GM18526 (cell line): Measurements from ENCODE around the gene FNDC5.

Experiments
- POLR2A ChIP-seq: IDR thresholded peaks from 3 replicates; pipeline ENCODE4 v1.6.1; 2011; ENCODE audit not compliant: insufficient read length; ENCODE audit errors: extremely low read depth

FNDC5 gene

GRCh38 chr1:32870615-32871363 is at the start of gene FNDC5:
Gene FNDC5, minus strand, starts transcription at chr1:32870912.
- TF ChIP-seq POLR2A: no peak

- TF ChIP-seq POLR2A: no peak
Measured at GRCh38 chr1:32919811-32920733, 49.4 kb upstream of the FNDC5 start.

GRCh38 chr1:32918179-32918578 is 47.5 kb upstream of the FNDC5 start:
- no peak for TF ChIP-seq POLR2A

GRCh38 chr1:32917521-32917920 is 46.8 kb upstream of the FNDC5 start:
- no peak for TF ChIP-seq POLR2A

GRCh38 chr1:32915766-32916706 is 45.3 kb upstream of the FNDC5 start:
- no peak for TF ChIP-seq POLR2A

GRCh38 chr1:32910319-32910718 is 39.6 kb upstream of the FNDC5 start:
- TF ChIP-seq POLR2A: no peak

- TF ChIP-seq POLR2A: no peak
Measured at GRCh38 chr1:32907435-32907834, 36.7 kb upstream of the FNDC5 start.

GRCh38 chr1:32906654-32907053 is 35.9 kb upstream of the FNDC5 start:
- no peak for TF ChIP-seq POLR2A

GRCh38 chr1:32904797-32905196 is 34.1 kb upstream of the FNDC5 start:
- TF ChIP-seq POLR2A: no peak

GRCh38 chr1:32903991-32904785 is 33.5 kb upstream of the FNDC5 start:
- TF ChIP-seq POLR2A: no peak

- TF ChIP-seq POLR2A: no peak
Measured at GRCh38 chr1:32902535-32902920, 31.8 kb upstream of the FNDC5 start.

GRCh38 chr1:32901823-32902534 is 31.3 kb upstream of the FNDC5 start:
- TF ChIP-seq POLR2A: no peak

GRCh38 chr1:32900956-32901822 is 30.5 kb upstream of the FNDC5 start, which contains the start of gene TMEM54:
Gene TMEM54, minus strand, starts transcription at chr1:32901389. Its CDS starts 151 bp downstream, at chr1:32901238.
- TF ChIP-seq POLR2A: no peak

- TF ChIP-seq POLR2A: no peak
Measured at GRCh38 chr1:32900371-32900955, 29.8 kb upstream of the FNDC5 start.
